HG03432 (cell line): Measurements from ENCODE around the gene RANBP3.
"Not testable (repeated sequence)": the region's sequence is repeated elsewhere in the genome, so short reads cannot be mapped to it uniquely, and the experiment has no call there.

ENCODE experiments used
- ATAC-seq: cut with Tn5 transposase; IDR thresholded peaks from one replicate; pipeline ENCODE4 v1.9.1; 2021; ENCODE audit warnings: mild to moderate bottlenecking, moderate library complexity; ENCODE audit not compliant: unreplicated experiment

Gene RANBP3

GRCh38 chr19:5966941-5967340 is 11.0 kb downstream of the RANBP3 start:
- no peak for ATAC-seq

- ATAC-seq, result no peak
Measured at GRCh38 chr19:5966215-5966614, 11.7 kb downstream of the RANBP3 start.

GRCh38 chr19:5964816-5965565 is 12.9 kb downstream of the RANBP3 start:
- ATAC-seq, result no peak

GRCh38 chr19:5963855-5964254 is 14.1 kb downstream of the RANBP3 start:
- ATAC-seq, result no peak

GRCh38 chr19:5963259-5963658 is 14.7 kb downstream of the RANBP3 start:
- not testable (repeated sequence) for ATAC-seq

- no peak for ATAC-seq
Measured at GRCh38 chr19:5961969-5962945, 15.7 kb downstream of the RANBP3 start.

- ATAC-seq, result not testable (repeated sequence)
Measured at GRCh38 chr19:5961641-5961968, 16.3 kb downstream of the RANBP3 start.

GRCh38 chr19:5960005-5961001 is 17.6 kb downstream of the RANBP3 start:
- ATAC-seq, result no peak

GRCh38 chr19:5959260-5960004 is 18.5 kb downstream of the RANBP3 start:
- ATAC-seq, result no peak

- ATAC-seq, result no peak
Measured at GRCh38 chr19:5958851-5959122, 19.2 kb downstream of the RANBP3 start.

GRCh38 chr19:5958074-5958850 is 19.7 kb downstream of the RANBP3 start:
- ATAC-seq, result no peak

- no peak for ATAC-seq
Measured at GRCh38 chr19:5957170-5957569, 20.8 kb downstream of the RANBP3 start.

- ATAC-seq, result no peak
Measured at GRCh38 chr19:5956728-5957127, 21.2 kb downstream of the RANBP3 start.

GRCh38 chr19:5956323-5956722 is 21.6 kb downstream of the RANBP3 start:
- no peak for ATAC-seq

GRCh38 chr19:5955636-5955935 is 22.4 kb downstream of the RANBP3 start:
- no peak for ATAC-seq

- ATAC-seq, result no peak
Measured at GRCh38 chr19:5954293-5954692, 23.6 kb downstream of the RANBP3 start.

- ATAC-seq, result no peak
Measured at GRCh38 chr19:5953680-5954213, 24.2 kb downstream of the RANBP3 start.

- no peak for ATAC-seq
Measured at GRCh38 chr19:5953030-5953589, 24.8 kb downstream of the RANBP3 start.
